GM12878 (cell line): Measurements from ENCODE around the gene DYNC2H1. TPM values are rescaled to one million over a fixed set of nuclear protein-coding genes. Genes with fewer than 3 reads are reported as not detected.

ENCODE experiments used
- ATAC-seq: fragments of 200-7000 bp; cut with Tn5 transposase; 3 replicates; pipeline ENCODE4 v1.9.1; 2020; ENCODE audit warnings: mild to moderate bottlenecking, moderate library complexity
- BruUV-seq: library from RNA; stranded (reverse); fragments of 400-500 nt; replicated peaks from 2 replicates; lab custom pipeline; 2021; lab: Mats Ljungman, UMichigan
- CTCF ChIA-PET: fragments of 300-600 bp; sonication (Branson Sonifier 250); formaldehyde crosslinking; extraction: SDS; loops from one replicate; lab custom pipeline; 2021; ENCODE audit warnings: inconsistent platforms; lab: Yijun Ruan, JAX
- POLR2A ChIA-PET: fragments of 350-600 bp; formaldehyde crosslinking; extraction: SDS; loops from one replicate; lab custom pipeline; 2021; ENCODE audit warnings: inconsistent platforms; lab: Charles Lee
- RAD21 ChIA-PET: fragments of 300-600 bp; sonication (Branson Sonifier 250); formaldehyde crosslinking; loops from one replicate; lab custom pipeline; 2023; ENCODE audit warnings: antibody characterized with exemption; ENCODE audit not compliant: unreplicated experiment; lab: Charles Lee
- SMC1A ChIA-PET: fragments of 300-600 bp; sonication (Branson Sonifier 250); formaldehyde crosslinking; loops from one replicate; lab custom pipeline; 2023; ENCODE audit not compliant: unreplicated experiment, uncharacterized antibody; lab: Charles Lee
- DNase-seq: peaks from one replicate; pipeline ENCODE4 v3.0.0-alpha.2; 2011; ENCODE audit warnings: low read depth, low spot score
- FAIRE-seq: peaks from 3 replicates; lab custom pipeline; 2011; peaks lifted over from hg19 to GRCh38; lab: Jason Lieb, UNC
- H2AFZ ChIP-seq: 2 replicates; pipeline ENCODE4 v1.6.0; 2011; ENCODE audit warnings: low read depth, low read length, control low read depth; ENCODE audit not compliant: control insufficient read depth
- H3K27ac ChIP-seq: 2 replicates; pipeline ENCODE4 v1.5.1; 2011; ENCODE audit warnings: control low read depth; ENCODE audit not compliant: control insufficient read depth, insufficient read depth
- H3K27me3 ChIP-seq, 2 experiments: replicated peaks in 1 of 2; 2 replicates each; pipeline versions ENCODE4 v1.6.0 to v1.6.1; 2011; ENCODE audit warnings: low read length in 1 of 2; ENCODE audit not compliant: control insufficient read depth in 2 of 2, insufficient read depth in 2 of 2
- H3K36me3 ChIP-seq, 2 experiments: 2 replicates each; pipeline ENCODE4 v1.5.1; 2011; ENCODE audit warnings: low read length in 1 of 2; ENCODE audit not compliant: control insufficient read depth in 2 of 2, insufficient read depth in 2 of 2
- H3K4me1 ChIP-seq: 2 replicates; pipeline ENCODE4 v1.6.1; 2011; ENCODE audit warnings: mild to moderate bottlenecking, low read length, moderate library complexity, mixed read lengths; ENCODE audit not compliant: control insufficient read depth, insufficient read depth
- H3K4me2 ChIP-seq: 2 replicates; pipeline ENCODE4 v1.6.0; 2011; ENCODE audit warnings: control low read depth; ENCODE audit not compliant: control insufficient read depth, insufficient read depth
- H3K4me3 ChIP-seq: fragments of 200-600 bp; sonication (generic); 2 replicates; pipeline ENCODE4 v1.5.1; 2016
- H3K79me2 ChIP-seq: 2 replicates; pipeline ENCODE4 v1.6.0; 2011; ENCODE audit warnings: low read length; ENCODE audit not compliant: control insufficient read depth, insufficient read depth
- H3K9ac ChIP-seq: 2 replicates; pipeline ENCODE4 v1.8.0; 2011; ENCODE audit warnings: low read length, control low read depth, mixed read lengths; ENCODE audit not compliant: control insufficient read depth, insufficient read depth
- H3K9me3 ChIP-seq: replicated peaks from 3 replicates; pipeline ENCODE4 v1.5.1; 2011; ENCODE audit warnings: mild to moderate bottlenecking, low read length; ENCODE audit not compliant: control insufficient read depth, insufficient read depth
- H4K20me1 ChIP-seq: 2 replicates; pipeline ENCODE4 v1.6.0; 2011; ENCODE audit not compliant: control insufficient read depth, insufficient read depth
- BMI1 ChIP-seq: fragments of 450-650 bp; IDR thresholded peaks from 2 replicates; pipeline ENCODE4 v1.6.1; 2016; ENCODE audit warnings: mild to moderate bottlenecking, moderate library complexity, borderline replicate concordance
- EZH2 ChIP-seq: IDR thresholded peaks from 2 replicates; pipeline ENCODE4 v1.6.1; 2012; ENCODE audit warnings: low read depth, mild to moderate bottlenecking, control low read depth, inconsistent platforms, low read length, borderline replicate concordance; ENCODE audit not compliant: control insufficient read depth
- MXI1 ChIP-seq: fragments of 150-350 bp; IDR thresholded peaks from 2 replicates; pipeline ENCODE4 v1.6.1; 2011; ENCODE audit warnings: low read depth, mild to moderate bottlenecking, inconsistent platforms, low read length, improper control_type of control experiment
- RFX5 ChIP-seq: IDR thresholded peaks from 2 replicates; pipeline ENCODE4 v1.6.1; 2011; ENCODE audit warnings: low read depth, low read length, improper control_type of control experiment
- WGBS: methylation state at CpG from one replicate; pipeline ENCODE4 v1.1.6; 2016; ENCODE audit warnings: low lambda C conversion rate; ENCODE audit not compliant: insufficient replicate concordance, insufficient coverage; ENCODE audit errors: missing lambda C conversion rate; 5-methylcytosine and 5-hydroxymethylcytosine counted together
- in situ Hi-C: fragments of 300-500 bp; cut with MboI; formaldehyde crosslinking; loops from 9 replicates; pipeline ENCODE4 v1.14.3; 2018; ENCODE audit warnings: mixed read lengths
- intact Hi-C: fragments of 100-400 bp; cut with micrococcal nuclease; formaldehyde crosslinking; loops from one replicate; pipeline ENCODE4 v1.14.2; 2022; ENCODE audit not compliant: unreplicated experiment
- polyA plus RNA-seq, 11 experiments: library from polyadenylated mRNA; depleted of rRNA in 4 of 11; unstranded in 6 of 11; stranded (reverse) in 5 of 11; fragments of >200 nt; fragmentation: Nextera tagmentation in 4 of 11; fragmentation: Illumina TruSeq in 1 of 11; extraction: Ambion mirVana in 4 of 11; extraction: Trizol in 1 of 11; gene quantifications; 1 replicate in 1 of 11; 2 replicates in 10 of 11; pipeline versions ENCODE4 v1.2.1 to v1.2.3, GENCODE V29; 2011 to 2016; ENCODE audit warnings: inconsistent platforms in 2 of 11, missing spikeins in 2 of 11, low read depth in 1 of 11
- total RNA-seq, 4 experiments: library from RNA; depleted of rRNA in 3 of 4; stranded (reverse); fragments of >200 nt in 3 of 4; fragmentation: Illumina TruSeq in 1 of 4; extraction: Trizol in 1 of 4; gene quantifications; 2 replicates each; pipeline versions ENCODE4 v1.2.1 to v1.2.3, GENCODE V29; 2013 to 2021
- TF ChIP-seq, protein P1 (sequence below): IDR thresholded peaks from 2 replicates; pipeline ENCODE4 v1.6.1; 2012; ENCODE audit warnings: low read depth, low read length, improper control_type of control experiment
- TF ChIP-seq, protein P2 (sequence below): fragments of 450-650 bp; IDR thresholded peaks from 2 replicates; pipeline ENCODE4 v1.6.1; 2017; ENCODE audit warnings: mild to moderate bottlenecking, low read depth, inconsistent platforms; ENCODE audit not compliant: poor library complexity, severe bottlenecking

DYNC2H1 gene
- total and polyA plus RNA-seq, 10 of the 15 experiments (the other 5 are each of a cell fraction or from before 2014, with no cell fraction given): 0.12 to 3.9 (median 0.23) TPM; not detected in 2

DNA sequence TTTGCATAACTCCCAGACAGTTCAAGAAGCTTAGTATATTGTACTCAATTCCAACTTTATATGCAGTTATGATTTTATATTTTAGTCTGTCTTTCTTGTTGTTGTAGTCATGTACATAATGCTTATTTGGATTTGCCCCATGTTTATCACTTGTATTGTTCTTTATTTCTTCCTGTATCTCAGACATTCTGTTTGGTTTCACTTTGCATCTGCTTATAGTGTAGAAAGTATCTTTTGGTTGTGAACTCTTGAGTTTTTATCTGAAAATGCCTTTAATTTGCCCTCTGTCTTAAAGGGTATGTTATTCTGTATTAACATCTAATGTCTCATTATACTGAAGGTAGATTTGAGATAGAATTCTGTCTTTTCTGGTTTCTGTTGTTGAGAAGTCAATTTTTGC is 275.4 kb downstream of the DYNC2H1 start (continued):
- TF ChIP-seq EZH2 (no peak), RFX5 (no peak)
- TF ChIP-seq, all 136 proteins: peak for 0

DNA sequence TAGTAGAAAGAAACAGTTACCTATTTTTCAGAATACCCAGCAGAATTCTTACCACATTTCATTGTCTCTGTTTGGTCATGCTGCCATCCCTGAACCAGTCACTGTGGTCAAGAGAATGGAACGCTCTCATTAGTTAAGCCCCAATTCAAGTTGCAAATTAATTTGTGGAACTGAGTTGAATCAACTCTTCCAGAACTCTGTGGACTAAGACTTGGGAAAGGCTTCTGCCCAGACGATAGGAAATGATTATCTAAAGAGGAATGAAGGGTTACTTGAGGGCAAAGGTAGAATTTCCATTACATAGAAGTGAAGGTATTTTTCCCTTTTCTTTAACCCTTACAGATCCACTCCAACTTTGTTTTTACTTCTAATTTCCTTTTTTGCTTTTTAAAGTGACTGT is 286.4 kb downstream of the DYNC2H1 start:
- no peak overlapping the region for H3K4me2 ChIP-seq
- no peaks in the 10 kb centered on the region for H3K79me2 ChIP-seq
- WGBS: 19% methylated on average over 2 of the region's 2 CpGs
- H3K9ac ChIP-seq: no peak overlapping the region
- H3K4me3 ChIP-seq: no peak overlapping the region
- ChIA-PET POLR2A (no interaction called here), CTCF (interaction anchor here (0.5 kb wide), 1 partner anchor 1284 kb away, joined by 3 read pairs; no protein-coding TSS in a partner anchor), RAD21 (no interaction called here), SMC1A (no interaction called here)
- in situ Hi-C loops: no loop called here
- H3K9me3 ChIP-seq: no peaks in the 10 kb centered on the region
- no peaks in the 10 kb centered on the region for H3K4me1 ChIP-seq
- DNase-seq: no peak
- TF ChIP-seq, protein P1, sequence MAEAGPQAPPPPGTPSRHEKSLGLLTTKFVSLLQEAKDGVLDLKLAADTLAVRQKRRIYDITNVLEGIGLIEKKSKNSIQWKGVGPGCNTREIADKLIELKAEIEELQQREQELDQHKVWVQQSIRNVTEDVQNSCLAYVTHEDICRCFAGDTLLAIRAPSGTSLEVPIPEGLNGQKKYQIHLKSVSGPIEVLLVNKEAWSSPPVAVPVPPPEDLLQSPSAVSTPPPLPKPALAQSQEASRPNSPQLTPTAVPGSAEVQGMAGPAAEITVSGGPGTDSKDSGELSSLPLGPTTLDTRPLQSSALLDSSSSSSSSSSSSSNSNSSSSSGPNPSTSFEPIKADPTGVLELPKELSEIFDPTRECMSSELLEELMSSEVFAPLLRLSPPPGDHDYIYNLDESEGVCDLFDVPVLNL: no peak
- TF ChIP-seq BMI1: no peak
- no peak for TF ChIP-seq MXI1
- TF ChIP-seq, protein P2, sequence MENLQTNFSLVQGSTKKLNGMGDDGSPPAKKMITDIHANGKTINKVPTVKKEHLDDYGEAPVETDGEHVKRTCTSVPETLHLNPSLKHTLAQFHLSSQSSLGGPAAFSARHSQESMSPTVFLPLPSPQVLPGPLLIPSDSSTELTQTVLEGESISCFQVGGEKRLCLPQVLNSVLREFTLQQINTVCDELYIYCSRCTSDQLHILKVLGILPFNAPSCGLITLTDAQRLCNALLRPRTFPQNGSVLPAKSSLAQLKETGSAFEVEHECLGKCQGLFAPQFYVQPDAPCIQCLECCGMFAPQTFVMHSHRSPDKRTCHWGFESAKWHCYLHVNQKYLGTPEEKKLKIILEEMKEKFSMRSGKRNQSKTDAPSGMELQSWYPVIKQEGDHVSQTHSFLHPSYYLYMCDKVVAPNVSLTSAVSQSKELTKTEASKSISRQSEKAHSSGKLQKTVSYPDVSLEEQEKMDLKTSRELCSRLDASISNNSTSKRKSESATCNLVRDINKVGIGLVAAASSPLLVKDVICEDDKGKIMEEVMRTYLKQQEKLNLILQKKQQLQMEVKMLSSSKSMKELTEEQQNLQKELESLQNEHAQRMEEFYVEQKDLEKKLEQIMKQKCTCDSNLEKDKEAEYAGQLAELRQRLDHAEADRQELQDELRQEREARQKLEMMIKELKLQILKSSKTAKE: no peak
- no peaks in the 10 kb centered on the region for H3K36me3 ChIP-seq
- H3K27ac ChIP-seq: no peak overlapping the region
- intact Hi-C loops: no loop called here
- FAIRE-seq: no peak
- BruUV-seq: no TSS peak
- H3K27me3 ChIP-seq: no peaks in the 10 kb centered on the region
- H2AFZ ChIP-seq: no peak overlapping the region
- ATAC-seq: no peak
- H4K20me1 ChIP-seq: no peaks in the 10 kb centered on the region
